Stimulated activated CD4-positive, alpha-beta T cell treated with anti-CD3 and anti-CD28 coated beads, TNF-alpha, amount 100 ng/mL, for 24 hours (primary cell): ENCODE measurements around the gene GPATCH1.
"Not testable (repeated sequence)": the region's sequence is repeated elsewhere in the genome, so short reads cannot be mapped to it uniquely, and the experiment has no call there.

Source experiments
- DNase-seq, 3 experiments: peaks; one replicate each; pipeline ENCODE4 v3.0.0-alpha.2; 2020; ENCODE audit warnings: low read depth in 3 of 3

The GPATCH1 gene

GRCh38 chr19:33157906-33158305 lies 76.9 kb downstream of the GPATCH1 start:
- DNase-seq, result no peak

DNA sequence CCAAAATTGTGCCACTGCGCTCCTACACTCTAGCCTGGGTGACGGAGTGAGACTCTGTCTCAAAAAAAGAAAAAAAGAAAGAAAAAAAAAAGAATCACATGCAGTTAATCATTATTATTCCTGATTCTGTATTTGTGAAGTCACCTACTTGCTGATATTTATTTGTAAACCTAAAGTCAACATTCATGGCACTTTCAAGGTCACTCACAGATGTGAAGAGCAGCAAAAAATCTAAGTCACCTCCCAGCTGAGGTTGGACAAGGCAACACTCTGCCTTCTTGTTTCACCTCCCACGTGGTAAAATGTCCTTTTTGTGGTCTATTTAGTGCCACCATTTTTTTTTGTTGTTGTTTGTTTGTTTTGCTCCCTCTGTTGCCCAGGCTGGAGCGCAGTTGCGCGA lies 77.4 kb downstream of the GPATCH1 start:
- no peak for DNase-seq

GRCh38 chr19:33159149-33159548 lies 78.2 kb downstream of the GPATCH1 start:
- DNase-seq, result no peak

DNA sequence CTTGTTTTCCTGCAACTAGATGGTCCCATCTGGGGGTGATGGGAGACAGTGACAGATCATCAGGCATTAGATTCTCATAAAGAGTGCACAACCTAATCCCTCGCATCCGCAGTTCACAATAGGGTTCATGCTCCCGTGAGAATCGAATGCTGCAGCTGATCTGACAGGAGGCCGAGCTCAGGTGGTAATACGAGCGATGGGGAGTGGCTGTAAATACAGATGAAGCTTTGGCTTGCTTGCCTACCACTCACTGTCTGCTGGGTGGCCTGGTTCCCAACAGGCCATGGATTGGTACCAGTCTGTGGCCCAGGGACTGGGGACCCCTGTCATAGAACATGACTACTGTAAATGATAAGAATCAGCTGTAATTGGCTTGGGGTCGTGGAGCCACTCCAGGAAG lies 78.9 kb downstream of the GPATCH1 start:
- no peak for DNase-seq

- no peak for DNase-seq
These were observed 80.2 kb downstream of the GPATCH1 start for GRCh38 chr19:33161201-33161600.

DNA sequence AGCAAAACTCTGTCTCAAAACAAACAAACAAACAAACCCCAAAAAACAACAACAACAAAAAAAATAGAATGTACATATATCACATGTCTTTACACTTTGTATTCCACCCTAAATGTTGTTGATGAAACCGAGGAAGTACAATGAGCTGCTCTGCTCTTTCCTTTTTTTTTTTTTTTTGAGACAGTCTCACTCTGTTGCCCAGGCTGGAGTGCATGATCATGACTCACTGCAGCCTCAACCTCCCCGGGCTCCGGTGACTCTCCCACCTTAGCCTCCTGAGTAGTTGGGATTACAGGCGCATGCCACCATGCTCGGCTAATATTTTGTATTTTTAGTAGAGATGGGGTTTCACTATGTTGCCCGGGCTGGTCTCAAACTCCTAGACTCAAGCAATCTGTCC lies 82.5 kb downstream of the GPATCH1 start:
- DNase-seq, result no peak

GRCh38 chr19:33166037-33166436 lies 85.1 kb downstream of the GPATCH1 start:
- DNase-seq, result not testable (repeated sequence)

DNA sequence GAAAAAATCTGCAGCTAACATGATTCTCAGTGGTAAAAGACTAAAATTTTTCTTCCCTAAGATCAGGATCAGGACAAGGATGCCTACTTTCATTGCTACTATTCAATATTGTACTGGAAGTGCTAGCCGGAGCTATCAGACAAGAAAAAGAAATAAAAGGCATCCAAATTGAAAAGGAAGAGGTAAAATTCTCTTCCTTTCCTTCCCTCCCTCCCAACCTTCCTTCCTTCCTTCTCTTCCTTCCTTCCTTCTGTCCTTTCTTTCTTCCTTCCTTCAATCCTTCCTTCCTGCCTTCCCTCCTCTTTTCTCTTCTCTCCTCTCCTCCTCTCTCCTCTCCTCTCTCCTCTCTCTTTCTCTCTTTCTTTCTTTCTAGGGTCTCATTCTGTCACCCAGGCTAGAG lies 86.5 kb downstream of the GPATCH1 start:
- DNase-seq, result no peak

DNA sequence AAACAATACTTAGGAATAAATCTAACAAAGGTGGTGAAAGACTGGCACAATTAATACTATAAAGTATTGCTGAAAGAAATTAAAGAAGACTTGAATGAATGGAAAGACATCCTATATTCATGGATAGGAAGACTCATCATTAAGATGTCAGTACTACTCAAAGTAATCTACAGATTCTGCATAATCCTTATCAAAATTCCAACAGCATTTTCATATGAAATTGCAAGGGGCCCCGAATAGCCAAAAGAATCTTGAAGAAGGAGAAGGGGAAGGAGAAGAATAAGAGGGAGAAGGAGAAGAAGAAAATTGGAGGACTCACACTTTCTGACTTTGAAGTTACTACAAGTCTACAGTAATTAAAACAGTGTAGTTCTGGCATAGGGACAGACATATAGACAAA lies 87.5 kb downstream of the GPATCH1 start:
- no peak for DNase-seq

DNA sequence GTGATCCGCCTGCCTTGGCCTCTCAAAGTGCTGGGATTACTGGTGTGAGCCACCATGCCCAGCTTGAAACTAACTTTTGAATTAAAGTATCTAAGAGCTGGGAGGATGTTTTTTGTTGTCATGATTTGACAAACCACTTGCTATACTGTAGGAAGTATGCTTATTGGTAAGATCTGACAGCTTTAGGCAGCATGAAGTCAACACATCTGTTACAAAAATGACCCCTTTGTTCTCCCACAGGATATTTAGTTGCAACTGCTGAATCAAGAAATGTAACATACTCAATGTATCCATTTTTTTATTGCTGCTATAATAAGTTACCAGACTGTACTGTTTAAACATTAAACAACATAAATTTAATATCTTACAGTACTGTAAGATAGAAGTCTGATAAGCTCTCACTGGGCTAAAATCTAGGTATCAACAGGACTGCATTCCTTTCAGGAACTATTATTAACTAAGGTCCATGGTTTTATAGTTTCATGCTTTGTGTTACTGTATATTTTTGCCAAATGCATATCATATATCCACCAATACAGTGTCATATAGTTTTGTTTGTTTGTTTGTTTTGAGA lies 90.3 kb downstream of the GPATCH1 start:
- no peak for DNase-seq

- no peak for DNase-seq
These were observed 91.0 kb downstream of the GPATCH1 start for GRCh38 chr19:33171916-33172359.

- no peak for DNase-seq
These were observed 93.2 kb downstream of the GPATCH1 start for GRCh38 chr19:33174186-33174585.

- no peak for DNase-seq
These were observed 94.3 kb downstream of the GPATCH1 start for GRCh38 chr19:33175156-33175782.

DNA sequence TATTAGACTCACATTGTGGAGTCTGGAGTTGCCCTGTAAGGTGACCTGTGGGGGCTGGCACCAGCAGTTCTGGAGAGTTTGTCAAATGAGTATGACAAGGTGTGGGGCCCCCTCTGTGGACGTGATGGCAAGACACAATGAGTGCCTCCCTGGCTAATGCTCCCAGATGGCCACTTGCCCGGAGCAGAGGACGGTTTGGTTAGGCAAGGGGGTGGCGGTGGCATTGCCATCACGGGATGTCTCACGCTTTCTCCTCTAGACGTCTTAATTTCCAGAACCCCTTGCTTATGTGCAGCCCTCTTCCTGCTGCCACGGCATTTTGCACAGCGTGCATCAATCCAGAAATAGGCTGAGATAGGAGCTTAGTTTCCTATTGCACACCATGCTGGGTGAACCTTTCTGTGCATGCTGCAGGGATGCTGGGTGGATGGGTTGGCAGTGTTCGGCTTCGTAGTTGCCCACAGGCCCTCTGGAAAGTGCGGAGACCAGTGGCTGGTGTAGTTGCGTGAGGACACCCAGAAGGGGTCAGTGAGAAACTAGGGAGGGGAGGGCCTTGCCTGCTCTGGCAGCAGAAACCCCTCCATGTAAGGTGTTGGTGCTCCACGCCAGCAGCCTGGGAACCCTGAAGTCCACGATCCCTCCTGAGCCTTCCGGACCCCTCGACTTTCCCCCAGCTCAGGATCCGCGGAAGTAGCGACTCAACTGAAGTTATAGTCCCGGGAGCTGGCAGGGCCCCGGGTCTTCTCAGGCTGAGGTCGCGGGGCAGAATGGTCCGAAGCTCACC lies 95.1 kb downstream of the GPATCH1 start:
- no peak for DNase-seq

GRCh38 chr19:33176670-33177416 lies 95.9 kb downstream of the GPATCH1 start:
- peak; percentile 91 to 98 (median 93) for DNase-seq

GRCh38 chr19:33177417-33177979 lies 96.5 kb downstream of the GPATCH1 start:
- peak in 1 of 3 experiments; percentile 31 for DNase-seq
